GM18870 (cell line): ENCODE data around the gene FMNL1.

Experiments used
- ATAC-seq: cut with Tn5 transposase; IDR thresholded peaks from one replicate; pipeline ENCODE4 v1.9.1; 2021; ENCODE audit warnings: moderate library complexity; ENCODE audit not compliant: unreplicated experiment

FMNL1 gene

GRCh38 chr17:45256114-45256966 is 34.7 kb downstream of the FMNL1 start:
- ATAC-seq: no peak

GRCh38 chr17:45257115-45257514 is 35.4 kb downstream of the FMNL1 start:
- no peak for ATAC-seq

- no peak for ATAC-seq
Observed at GRCh38 chr17:45258981-45259380, 37.3 kb downstream of the FMNL1 start.

GRCh38 chr17:45260204-45260783 is 38.6 kb downstream of the FMNL1 start:
- ATAC-seq: no peak

- ATAC-seq: no peak
Observed at GRCh38 chr17:45261577-45262515, 40.2 kb downstream of the FMNL1 start, which contains the start of gene SPATA32. TSS of gene SPATA32 (minus strand) at chr17:45262094. CDS start at chr17:45262016, 78 bp downstream.

GRCh38 chr17:45262516-45263476 is 41.1 kb downstream of the FMNL1 start:
- ATAC-seq: no peak

GRCh38 chr17:45263477-45263860 is 41.8 kb downstream of the FMNL1 start:
- no peak for ATAC-seq

- ATAC-seq: no peak
Observed at GRCh38 chr17:45264430-45264829, 42.7 kb downstream of the FMNL1 start.

- ATAC-seq: no peak
Observed at GRCh38 chr17:45264988-45265387, 43.3 kb downstream of the FMNL1 start.

GRCh38 chr17:45265821-45266220 is 44.1 kb downstream of the FMNL1 start:
- ATAC-seq: no peak

GRCh38 chr17:45266372-45266926 is 44.8 kb downstream of the FMNL1 start:
- no peak for ATAC-seq

- ATAC-seq: no peak
Observed at GRCh38 chr17:45267436-45268055, 45.9 kb downstream of the FMNL1 start.

- ATAC-seq: no peak
Observed at GRCh38 chr17:45269912-45270311, 48.2 kb downstream of the FMNL1 start.

GRCh38 chr17:45270828-45271418 is 49.2 kb downstream of the FMNL1 start:
- ATAC-seq: no peak

GRCh38 chr17:45271603-45272002 is 49.9 kb downstream of the FMNL1 start:
- ATAC-seq: no peak

GRCh38 chr17:45273551-45273957 is 51.9 kb downstream of the FMNL1 start:
- no peak for ATAC-seq

- ATAC-seq: no peak
Observed at GRCh38 chr17:45274033-45274432, 52.3 kb downstream of the FMNL1 start.

- no peak for ATAC-seq
Observed at GRCh38 chr17:45276031-45276430, 54.3 kb downstream of the FMNL1 start.
